Fibroblast of lung (primary cell): ENCODE data around the gene AP2B1. TPM values are rescaled to one million over a fixed set of nuclear protein-coding genes. Genes with fewer than 3 reads are reported as not detected.
A peak's percentile ranks its signal among the peaks of the same experiment; 100 is the strongest.

Source experiments
- DNase-seq, 2 donors: peaks; one replicate each; pipeline versions ENCODE4 v3.0.0 to v3.0.0-alpha.2; 2010; ENCODE audit warnings: low read depth in 2 of 2
- H2AFZ ChIP-seq: 2 replicates; pipeline ENCODE4 v1.5.1; 2012; ENCODE audit warnings: low read length, control low read depth, inconsistent platforms
- H3K27ac ChIP-seq: 2 replicates; pipeline ENCODE4 v1.5.1; 2011; ENCODE audit warnings: low read length, control low read depth; ENCODE audit not compliant: insufficient read depth
- H3K27me3 ChIP-seq: 2 replicates; pipeline ENCODE4 v1.5.1; 2011; ENCODE audit warnings: mild to moderate bottlenecking, low read length; ENCODE audit not compliant: control insufficient read depth, insufficient read depth
- H3K36me3 ChIP-seq: 2 replicates; pipeline ENCODE4 v1.5.1; 2011; ENCODE audit warnings: low read length; ENCODE audit not compliant: control insufficient read depth, insufficient read depth
- H3K4me1 ChIP-seq: 2 replicates; pipeline ENCODE4 v1.5.1; 2011; ENCODE audit warnings: low read length; ENCODE audit not compliant: control insufficient read depth, insufficient read depth; ENCODE audit errors: extremely low read depth
- H3K4me2 ChIP-seq: 2 replicates; pipeline ENCODE4 v1.5.1; 2011; ENCODE audit warnings: low read length, control low read depth; ENCODE audit not compliant: insufficient read depth; ENCODE audit errors: extremely low read depth
- H3K4me3 ChIP-seq, 4 experiments: fragments of 200-600 bp in 1 of 4; sonication (generic) in 1 of 4; replicated peaks in 1 of 4; 2 replicates each; pipeline ENCODE4 v1.5.1; 2011 to 2016; ENCODE audit warnings: low read length in 4 of 4, low read depth in 3 of 4, mild to moderate bottlenecking in 3 of 4, control low read depth in 2 of 4, inconsistent platforms in 1 of 4, mixed read lengths in 1 of 4; ENCODE audit not compliant: insufficient read depth in 1 of 4; ENCODE audit errors: control extremely low read depth in 1 of 4
- H3K79me2 ChIP-seq: 2 replicates; pipeline ENCODE4 v1.5.1; 2012; ENCODE audit warnings: mild to moderate bottlenecking, low read length, inconsistent platforms; ENCODE audit not compliant: control insufficient read depth, insufficient read depth
- H3K9ac ChIP-seq: 2 replicates; pipeline ENCODE4 v1.5.1; 2011; ENCODE audit warnings: mild to moderate bottlenecking, low read length, control low read depth; ENCODE audit not compliant: insufficient read depth
- H3K9me3 ChIP-seq: 2 replicates; pipeline ENCODE4 v1.5.1; 2012; ENCODE audit warnings: low read depth, low read length; ENCODE audit not compliant: control insufficient read depth, insufficient read depth
- H4K20me1 ChIP-seq: 2 replicates; pipeline ENCODE4 v1.5.1; 2011; ENCODE audit warnings: low read length; ENCODE audit not compliant: control insufficient read depth, insufficient read depth; ENCODE audit errors: extremely low read depth
- EZH2 ChIP-seq: IDR thresholded peaks from 2 replicates; pipeline ENCODE4 v1.5.1; 2012; ENCODE audit warnings: low read length, control low read depth, mild to moderate bottlenecking; ENCODE audit errors: missing control alignments
- polyA plus RNA-seq, 2 donors: library from polyadenylated mRNA; depleted of rRNA in 1 of 2; stranded (reverse) in 1 of 2; unstranded in 1 of 2; fragments of >200 nt; gene quantifications; 2 replicates each; pipeline ENCODE4 v1.2.1, GENCODE V29; 2011 to 2012; ENCODE audit warnings: missing spikeins in 1 of 2
- total RNA-seq: library from RNA; depleted of rRNA; stranded (reverse); fragments of >200 nt; gene quantifications from 2 replicates; pipeline ENCODE4 v1.2.1, GENCODE V29; 2014
- TF ChIP-seq, protein P1 (sequence below), 2 donors: IDR thresholded peaks in 1 of 2; conservative IDR thresholded peaks in 1 of 2; 1 replicate in 1 of 2; 2 replicates in 1 of 2; pipeline ENCODE4 v1.5.1; 2011 to 2012; ENCODE audit warnings: low read length in 2 of 2, control low read depth in 1 of 2, inconsistent platforms in 1 of 2, low read depth in 1 of 2, mild to moderate bottlenecking in 1 of 2

The AP2B1 gene
- total and polyA plus RNA-seq, 2 donors (not counting 1 experiment from before 2014, with no cell fraction given): 109 to 236 TPM

DNA sequence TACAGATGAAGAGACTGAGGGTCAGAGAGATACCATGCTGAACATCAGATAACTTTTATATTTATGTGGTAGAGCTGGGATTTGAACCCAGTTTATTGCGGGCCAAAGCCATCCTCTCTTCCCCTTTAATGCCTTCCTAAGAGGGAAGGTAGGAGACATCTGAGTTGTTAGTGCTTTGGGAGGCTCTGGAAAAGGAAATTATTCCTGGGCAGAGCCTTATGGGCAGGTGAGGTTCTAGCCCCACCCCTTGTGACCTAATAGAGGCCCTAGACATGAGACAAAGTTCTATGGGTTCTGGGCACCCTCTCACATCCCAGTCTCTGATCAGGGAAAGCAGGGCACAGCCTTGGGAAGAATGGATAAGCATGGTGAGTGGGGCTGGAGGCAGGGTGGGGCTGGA is 173.5 kb downstream of the AP2B1 start, which contains the start of gene C17orf50:
Gene C17orf50, plus strand, starts transcription at position 301 of the 400 bp plus-strand sequence. Its CDS starts 55 bp downstream, at position 356.
- TF ChIP-seq EZH2: no peak
- H3K4me1 ChIP-seq: peaks cover 7% of the 10 kb centered on the region
- H3K79me2 ChIP-seq: no peaks in the 10 kb centered on the region
- H3K27ac ChIP-seq: no peak within 1 kb of the TSS
- no peak within 1 kb of the TSS for H3K9ac ChIP-seq
- H3K9me3 ChIP-seq: no peaks in the 10 kb centered on the region
- no peak for DNase-seq
- no peak within 1 kb of the TSS for H3K4me3 ChIP-seq
- H4K20me1 ChIP-seq: no peaks in the 10 kb centered on the region
- H3K4me2 ChIP-seq: no peak within 1 kb of the TSS
- no peak within 1 kb of the TSS for H2AFZ ChIP-seq
- H3K36me3 ChIP-seq: no peaks in the 10 kb centered on the region
- peaks cover 11% of the 10 kb centered on the region for H3K27me3 ChIP-seq

DNA sequence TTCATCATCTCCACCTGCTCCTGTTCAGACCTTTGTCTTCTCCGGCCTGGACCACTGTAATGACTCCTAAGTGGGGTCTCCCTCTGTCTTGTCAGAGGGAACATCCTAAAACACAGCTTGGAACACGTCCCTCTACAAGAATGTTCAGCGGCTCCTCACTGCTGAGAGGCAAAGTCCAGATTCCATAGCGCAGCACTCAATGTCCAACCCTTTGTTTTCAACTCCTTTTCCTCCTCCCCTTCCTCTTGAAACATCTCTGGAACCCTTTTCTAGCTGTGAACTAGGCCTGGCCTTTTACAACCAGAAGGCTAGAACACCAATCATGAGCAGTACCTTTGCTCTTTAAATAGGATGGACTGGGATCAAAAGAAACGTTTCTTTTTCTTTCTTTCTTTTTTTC is 174.5 kb downstream of the AP2B1 start:
- no peak for TF ChIP-seq EZH2
- TF ChIP-seq, protein P1, sequence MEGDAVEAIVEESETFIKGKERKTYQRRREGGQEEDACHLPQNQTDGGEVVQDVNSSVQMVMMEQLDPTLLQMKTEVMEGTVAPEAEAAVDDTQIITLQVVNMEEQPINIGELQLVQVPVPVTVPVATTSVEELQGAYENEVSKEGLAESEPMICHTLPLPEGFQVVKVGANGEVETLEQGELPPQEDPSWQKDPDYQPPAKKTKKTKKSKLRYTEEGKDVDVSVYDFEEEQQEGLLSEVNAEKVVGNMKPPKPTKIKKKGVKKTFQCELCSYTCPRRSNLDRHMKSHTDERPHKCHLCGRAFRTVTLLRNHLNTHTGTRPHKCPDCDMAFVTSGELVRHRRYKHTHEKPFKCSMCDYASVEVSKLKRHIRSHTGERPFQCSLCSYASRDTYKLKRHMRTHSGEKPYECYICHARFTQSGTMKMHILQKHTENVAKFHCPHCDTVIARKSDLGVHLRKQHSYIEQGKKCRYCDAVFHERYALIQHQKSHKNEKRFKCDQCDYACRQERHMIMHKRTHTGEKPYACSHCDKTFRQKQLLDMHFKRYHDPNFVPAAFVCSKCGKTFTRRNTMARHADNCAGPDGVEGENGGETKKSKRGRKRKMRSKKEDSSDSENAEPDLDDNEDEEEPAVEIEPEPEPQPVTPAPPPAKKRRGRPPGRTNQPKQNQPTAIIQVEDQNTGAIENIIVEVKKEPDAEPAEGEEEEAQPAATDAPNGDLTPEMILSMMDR (conservative IDR thresholded peaks at IDR 0.05 in 1 of 2, IDR thresholded peaks at IDR 0.05 in 1 of 2; ENCODE audit: low read depth in 1 of 2, low read length in 2 of 2): no peak
- Histone ChIP-seq H3K36me3 (no peaks in the 10 kb centered on the region), H3K4me3 (no peak overlapping the region), H4K20me1 (no peaks in the 10 kb centered on the region), H3K27me3 (peaks cover 8% of the 10 kb centered on the region), H3K27ac (no peak overlapping the region), H3K79me2 (no peaks in the 10 kb centered on the region), H3K9me3 (no peaks in the 10 kb centered on the region), H3K4me2 (no peak overlapping the region), H3K4me1 (peaks cover 7% of the 10 kb centered on the region), H2AFZ (no peak overlapping the region), H3K9ac (no peak overlapping the region)
- no peak for DNase-seq

DNA sequence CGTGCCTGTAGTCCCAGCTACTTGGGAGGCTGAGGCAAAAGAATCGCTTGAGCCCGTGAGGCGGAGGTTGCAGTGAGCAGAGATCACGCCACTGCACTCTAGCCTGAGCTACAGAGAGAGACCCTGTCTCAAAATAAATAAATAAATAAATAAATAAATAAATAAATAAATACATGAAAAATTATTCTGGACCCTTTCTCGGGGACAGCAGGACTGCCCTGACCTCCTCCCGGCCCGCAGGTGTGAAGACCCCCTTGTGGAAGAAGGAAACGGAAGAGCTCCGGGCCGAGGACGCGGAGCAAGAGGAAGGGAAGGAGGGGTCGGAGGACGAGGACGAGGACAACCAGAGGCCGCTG is 176.6 kb downstream of the AP2B1 start:
- Histone ChIP-seq H3K27me3 (peaks cover 16% of the 10 kb centered on the region), H3K4me3 (peak overlapping the region in 1 of 4 experiments; percentile 46), H3K27ac (no peak overlapping the region), H3K36me3 (no peaks in the 10 kb centered on the region), H4K20me1 (no peaks in the 10 kb centered on the region), H3K79me2 (no peaks in the 10 kb centered on the region), H3K9me3 (no peaks in the 10 kb centered on the region), H3K4me1 (peaks cover 7% of the 10 kb centered on the region), H3K9ac (no peak overlapping the region), H3K4me2 (peak overlapping the region; percentile 71), H2AFZ (peak overlapping the region; percentile 57)
- DNase-seq: no peak
- no peak for TF ChIP-seq EZH2

DNA sequence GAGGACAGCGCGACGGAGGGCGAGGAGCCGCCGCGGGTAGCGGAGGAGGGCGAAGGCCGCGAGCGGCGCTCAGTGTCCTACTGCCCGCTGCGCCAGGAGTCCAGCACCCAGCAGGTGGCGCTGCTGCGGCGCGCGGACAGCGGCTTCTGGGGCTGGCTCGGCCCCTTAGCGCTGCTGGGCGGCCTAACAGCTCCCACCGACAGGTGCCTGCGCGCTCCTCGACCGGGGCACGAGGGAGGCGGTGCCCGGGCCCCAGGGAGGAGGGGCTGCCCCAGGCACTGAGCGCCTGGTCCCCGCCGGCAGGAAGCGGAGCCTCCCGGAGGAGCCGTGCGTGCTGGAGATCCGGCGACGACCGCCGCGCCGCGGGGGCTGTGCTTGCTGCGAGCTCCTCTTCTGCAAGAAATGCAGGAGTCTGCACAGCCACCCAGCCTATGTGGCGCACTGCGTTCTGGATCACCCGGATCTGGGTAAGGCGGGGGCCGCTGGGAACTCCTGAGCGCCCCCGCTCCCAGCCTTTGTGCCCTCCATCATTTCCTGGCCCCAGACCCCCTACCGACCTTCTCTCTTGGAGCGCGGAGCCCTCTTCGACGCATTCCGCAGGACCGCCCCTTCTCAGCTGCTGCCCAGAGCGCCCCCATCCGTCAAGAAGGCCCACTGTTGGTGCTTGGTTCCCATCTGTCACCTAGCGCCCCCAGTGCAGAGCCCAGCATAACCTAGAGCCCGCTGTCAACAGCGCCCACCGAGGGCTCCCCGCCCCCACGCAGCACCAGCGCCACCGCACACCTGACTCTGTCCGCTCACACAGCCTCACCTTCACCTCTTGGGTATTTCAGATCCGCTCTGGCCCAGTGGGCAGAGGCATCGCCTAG is 177.2 kb downstream of the AP2B1 start:
- Histone ChIP-seq H3K4me1 (peaks cover 7% of the 10 kb centered on the region), H3K27me3 (peaks cover 20% of the 10 kb centered on the region), H3K9ac (no peak overlapping the region), H3K4me3 (peak overlapping the region; percentile 25 to 46 (median 34)), H3K36me3 (no peaks in the 10 kb centered on the region), H2AFZ (peak overlapping the region; percentile 57), H3K27ac (no peak overlapping the region), H4K20me1 (no peaks in the 10 kb centered on the region), H3K79me2 (no peaks in the 10 kb centered on the region), H3K4me2 (peak overlapping the region; percentile 71), H3K9me3 (no peaks in the 10 kb centered on the region)
- peak; percentile 75 to 80 for DNase-seq
- TF ChIP-seq, protein P1 (conservative IDR thresholded peaks at IDR 0.05 in 1 of 2, IDR thresholded peaks at IDR 0.05 in 1 of 2; ENCODE audit: low read depth in 1 of 2, low read length in 2 of 2): peak; percentile 74 to 84
- TF ChIP-seq EZH2: no peak
